OCI-LY3 (cell line): ENCODE measurements around the gene PLPPR1.

Experiments used
- EZH2phosphoT487 ChIP-seq: fragments of 200-600 bp; shearing (Covaris generic); IDR thresholded peaks from 2 replicates; pipeline ENCODE4 v1.6.1; 2018; ENCODE audit warnings: antibody characterized with exemption, mixed run types, low read depth
- TF ChIP-seq, protein P1 (sequence below): fragments of 200-600, 300-600 bp; sonication (generic); IDR thresholded peaks from 2 replicates; pipeline ENCODE4 v1.5.1; 2014; ENCODE audit warnings: antibody characterized with exemption, low read length, low read depth

DNA sequence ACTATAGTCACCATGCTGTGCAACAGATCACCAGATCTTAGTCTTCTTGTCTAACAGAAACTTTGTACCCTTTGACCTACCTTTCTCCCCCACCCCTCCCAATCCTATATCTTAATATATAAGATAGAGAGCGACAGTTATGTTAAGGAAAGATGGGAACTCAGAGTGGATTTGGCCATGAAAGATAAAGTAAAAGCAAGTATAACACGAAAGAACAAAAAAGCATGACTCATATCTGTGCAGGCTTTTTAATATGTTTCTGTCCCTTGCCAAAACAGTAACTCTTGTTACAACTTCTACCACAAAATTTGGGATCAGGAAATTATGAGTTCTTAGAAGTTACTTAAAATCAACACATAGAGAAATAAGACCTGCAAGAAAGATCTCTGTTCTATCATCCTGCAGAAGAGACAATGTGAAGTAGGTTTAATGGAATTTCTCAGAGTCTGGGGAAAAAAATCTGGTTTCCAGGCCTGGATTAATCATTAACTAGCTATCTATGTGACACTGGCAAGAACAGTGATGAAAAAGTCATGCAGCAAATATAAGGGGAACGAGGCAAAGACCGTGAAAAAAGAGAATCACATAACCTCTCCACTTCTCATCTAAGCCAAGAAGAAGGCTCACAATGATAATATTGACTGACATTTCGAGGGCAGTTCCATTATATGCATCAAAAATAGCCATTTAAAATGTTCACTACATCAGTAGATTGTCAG, 337.7 kb downstream of the PLPPR1 start:
- TF ChIP-seq, protein P1, sequence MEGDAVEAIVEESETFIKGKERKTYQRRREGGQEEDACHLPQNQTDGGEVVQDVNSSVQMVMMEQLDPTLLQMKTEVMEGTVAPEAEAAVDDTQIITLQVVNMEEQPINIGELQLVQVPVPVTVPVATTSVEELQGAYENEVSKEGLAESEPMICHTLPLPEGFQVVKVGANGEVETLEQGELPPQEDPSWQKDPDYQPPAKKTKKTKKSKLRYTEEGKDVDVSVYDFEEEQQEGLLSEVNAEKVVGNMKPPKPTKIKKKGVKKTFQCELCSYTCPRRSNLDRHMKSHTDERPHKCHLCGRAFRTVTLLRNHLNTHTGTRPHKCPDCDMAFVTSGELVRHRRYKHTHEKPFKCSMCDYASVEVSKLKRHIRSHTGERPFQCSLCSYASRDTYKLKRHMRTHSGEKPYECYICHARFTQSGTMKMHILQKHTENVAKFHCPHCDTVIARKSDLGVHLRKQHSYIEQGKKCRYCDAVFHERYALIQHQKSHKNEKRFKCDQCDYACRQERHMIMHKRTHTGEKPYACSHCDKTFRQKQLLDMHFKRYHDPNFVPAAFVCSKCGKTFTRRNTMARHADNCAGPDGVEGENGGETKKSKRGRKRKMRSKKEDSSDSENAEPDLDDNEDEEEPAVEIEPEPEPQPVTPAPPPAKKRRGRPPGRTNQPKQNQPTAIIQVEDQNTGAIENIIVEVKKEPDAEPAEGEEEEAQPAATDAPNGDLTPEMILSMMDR, result no peak
- TF ChIP-seq EZH2phosphoT487, result no peak
